Dendritic cell treated with granulocyte-macrophage colony-stimulating factor and Interleukin-4, amounts not matched to agents 40 ng/mL and 50 ng/mL, for 4 days (primary cell): ENCODE data around the gene RIN3.

Source experiments
- H3K27ac Mint-ChIP-seq: one replicate; pipeline ENCODE4 v1.8.0; 2022; ENCODE audit warnings: mild to moderate bottlenecking, mixed read lengths
- H3K27me3 Mint-ChIP-seq: one replicate; pipeline ENCODE4 v1.8.0; 2022; ENCODE audit warnings: mild to moderate bottlenecking, mixed read lengths
- H3K36me3 Mint-ChIP-seq: one replicate; pipeline ENCODE4 v1.8.0; 2022; ENCODE audit warnings: low read depth, mixed read lengths
- H3K4me1 Mint-ChIP-seq: one replicate; pipeline ENCODE4 v1.8.0; 2022; ENCODE audit warnings: low read depth, mixed read lengths
- H3K4me3 Mint-ChIP-seq: one replicate; pipeline ENCODE4 v1.8.0; 2022; ENCODE audit warnings: mild to moderate bottlenecking, moderate library complexity, mixed read lengths
- H3K9me3 Mint-ChIP-seq: one replicate; pipeline ENCODE4 v1.8.0; 2022; ENCODE audit warnings: mixed read lengths
- intact Hi-C: fragments of 100-400 bp; cut with micrococcal nuclease; formaldehyde crosslinking; loops from one replicate; pipeline ENCODE4 v1.15.0; 2022

Gene RIN3

GRCh38 chr14:92493024-92493423, 20.6 kb upstream of the RIN3 start:
- Mint-ChIP-seq H3K4me3 (no peak overlapping the region), H3K4me1 (peaks cover 89% of the 10 kb centered on the region), H3K36me3 (peaks cover 44% of the 10 kb centered on the region), H3K9me3 (no peaks in the 10 kb centered on the region), H3K27ac (peak overlapping the region; percentile 93), H3K27me3 (no peaks in the 10 kb centered on the region)
- intact Hi-C loops: no loop called here

GRCh38 chr14:92493492-92493891, 20.1 kb upstream of the RIN3 start:
- Mint-ChIP-seq H3K27me3 (no peaks in the 10 kb centered on the region), H3K36me3 (peaks cover 44% of the 10 kb centered on the region), H3K27ac (peak overlapping the region; percentile 93), H3K9me3 (no peaks in the 10 kb centered on the region), H3K4me3 (no peak overlapping the region), H3K4me1 (peaks cover 84% of the 10 kb centered on the region)
- intact Hi-C loops: no loop called here

- intact Hi-C loops: no loop called here
- peaks cover 78% of the 10 kb centered on the region for H3K4me1 Mint-ChIP-seq
- H3K9me3 Mint-ChIP-seq: no peaks in the 10 kb centered on the region
- peaks cover 3% of the 10 kb centered on the region for H3K27me3 Mint-ChIP-seq
- H3K27ac Mint-ChIP-seq: peak overlapping the region; percentile 80
- peaks cover 44% of the 10 kb centered on the region for H3K36me3 Mint-ChIP-seq
- H3K4me3 Mint-ChIP-seq: no peak overlapping the region
These were observed 19.1 kb upstream of the RIN3 start for GRCh38 chr14:92494512-92494911.

GRCh38 chr14:92495027-92495426, 18.6 kb upstream of the RIN3 start:
- no peaks in the 10 kb centered on the region for H3K9me3 Mint-ChIP-seq
- H3K27me3 Mint-ChIP-seq: peaks cover 6% of the 10 kb centered on the region
- H3K36me3 Mint-ChIP-seq: peaks cover 44% of the 10 kb centered on the region
- H3K4me3 Mint-ChIP-seq: no peak overlapping the region
- H3K4me1 Mint-ChIP-seq: peaks cover 73% of the 10 kb centered on the region
- peak overlapping the region; percentile 80 for H3K27ac Mint-ChIP-seq
- intact Hi-C loops: no loop called here

GRCh38 chr14:92496191-92496857, 17.3 kb upstream of the RIN3 start:
- Mint-ChIP-seq H3K36me3 (peaks cover 41% of the 10 kb centered on the region), H3K4me3 (no peak overlapping the region), H3K4me1 (peaks cover 64% of the 10 kb centered on the region), H3K27ac (peak overlapping the region; percentile 80), H3K9me3 (no peaks in the 10 kb centered on the region), H3K27me3 (peaks cover 10% of the 10 kb centered on the region)
- intact Hi-C loops: no loop called here

GRCh38 chr14:92497391-92497790, 16.2 kb upstream of the RIN3 start:
- Mint-ChIP-seq H3K4me1 (peaks cover 53% of the 10 kb centered on the region), H3K27me3 (peaks cover 10% of the 10 kb centered on the region), H3K9me3 (no peaks in the 10 kb centered on the region), H3K36me3 (peaks cover 33% of the 10 kb centered on the region), H3K4me3 (no peak overlapping the region), H3K27ac (peak overlapping the region; percentile 80)
- intact Hi-C loops: no loop called here

- H3K27ac Mint-ChIP-seq: peak overlapping the region; percentile 2
- H3K4me3 Mint-ChIP-seq: no peak overlapping the region
- peaks cover 15% of the 10 kb centered on the region for H3K27me3 Mint-ChIP-seq
- H3K9me3 Mint-ChIP-seq: no peaks in the 10 kb centered on the region
- H3K4me1 Mint-ChIP-seq: peaks cover 53% of the 10 kb centered on the region
- intact Hi-C loops: no loop called here
- H3K36me3 Mint-ChIP-seq: peaks cover 15% of the 10 kb centered on the region
These were observed 14.3 kb upstream of the RIN3 start for GRCh38 chr14:92499234-92499633.

GRCh38 chr14:92500491-92500941, 13.1 kb upstream of the RIN3 start:
- intact Hi-C loops: no loop called here
- Mint-ChIP-seq H3K4me3 (no peak overlapping the region), H3K36me3 (peaks cover 11% of the 10 kb centered on the region), H3K4me1 (peaks cover 55% of the 10 kb centered on the region), H3K27me3 (peaks cover 19% of the 10 kb centered on the region), H3K9me3 (no peaks in the 10 kb centered on the region), H3K27ac (no peak overlapping the region)

- Mint-ChIP-seq H3K4me1 (peaks cover 57% of the 10 kb centered on the region), H3K27ac (no peak overlapping the region), H3K27me3 (peaks cover 19% of the 10 kb centered on the region), H3K9me3 (no peaks in the 10 kb centered on the region), H3K36me3 (peaks cover 11% of the 10 kb centered on the region), H3K4me3 (no peak overlapping the region)
- intact Hi-C loops: no loop called here
These were observed 11.7 kb upstream of the RIN3 start for GRCh38 chr14:92501891-92502351.

GRCh38 chr14:92502541-92503286, 10.9 kb upstream of the RIN3 start:
- Mint-ChIP-seq H3K27me3 (peaks cover 19% of the 10 kb centered on the region), H3K4me1 (peaks cover 50% of the 10 kb centered on the region), H3K27ac (no peak overlapping the region), H3K9me3 (no peaks in the 10 kb centered on the region), H3K4me3 (no peak overlapping the region), H3K36me3 (peaks cover 11% of the 10 kb centered on the region)
- intact Hi-C loops: no loop called here

GRCh38 chr14:92503756-92504491, 9.7 kb upstream of the RIN3 start:
- H3K27me3 Mint-ChIP-seq: peaks cover 19% of the 10 kb centered on the region
- H3K4me1 Mint-ChIP-seq: peaks cover 59% of the 10 kb centered on the region
- peak overlapping the region; percentile 72 for H3K27ac Mint-ChIP-seq
- H3K36me3 Mint-ChIP-seq: peaks cover 11% of the 10 kb centered on the region
- H3K4me3 Mint-ChIP-seq: no peak overlapping the region
- H3K9me3 Mint-ChIP-seq: no peaks in the 10 kb centered on the region
- intact Hi-C loops: no loop called here

- Mint-ChIP-seq H3K9me3 (no peaks in the 10 kb centered on the region), H3K4me1 (peaks cover 65% of the 10 kb centered on the region), H3K4me3 (peak overlapping the region; percentile 18), H3K27ac (peak overlapping the region; percentile 72), H3K36me3 (no peaks in the 10 kb centered on the region), H3K27me3 (peaks cover 19% of the 10 kb centered on the region)
- intact Hi-C loops: no loop called here
These were observed 7.8 kb upstream of the RIN3 start for GRCh38 chr14:92505826-92506225.

GRCh38 chr14:92506231-92506630, 7.3 kb upstream of the RIN3 start:
- no peak overlapping the region for H3K4me3 Mint-ChIP-seq
- H3K36me3 Mint-ChIP-seq: no peaks in the 10 kb centered on the region
- intact Hi-C loops: no loop called here
- peak overlapping the region; percentile 72 for H3K27ac Mint-ChIP-seq
- peaks cover 69% of the 10 kb centered on the region for H3K4me1 Mint-ChIP-seq
- peaks cover 22% of the 10 kb centered on the region for H3K27me3 Mint-ChIP-seq
- H3K9me3 Mint-ChIP-seq: no peaks in the 10 kb centered on the region
